ENCODE results near the gene NDUFA7. TPM values are rescaled to one million over a fixed set of nuclear protein-coding genes. Genes with fewer than 3 reads are reported as not detected.

The NDUFA7 gene
- total RNA-seq, 1 experiment from 2014 or later, result 73.0 TPM

DNA sequence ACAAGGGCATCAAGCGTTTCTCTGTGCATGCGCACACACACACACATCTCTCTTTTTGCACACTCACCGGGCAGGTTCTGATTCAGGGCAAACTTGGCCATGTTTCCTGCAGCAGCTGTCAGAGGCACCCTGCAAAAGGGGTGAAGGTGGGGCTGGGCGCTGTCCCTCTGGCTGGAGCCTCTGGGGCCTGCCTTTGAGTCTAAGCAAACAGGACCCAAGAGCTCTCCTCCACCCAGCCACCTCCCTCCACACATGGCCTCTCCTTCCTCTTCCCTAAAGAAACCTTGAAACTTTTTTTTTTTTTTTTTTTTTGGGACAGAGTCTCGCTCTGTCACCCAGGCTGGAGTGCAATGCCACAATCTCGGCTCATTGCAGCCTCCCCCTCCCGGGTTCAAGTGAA is 16.6 kb upstream of the NDUFA7 start:
- Mint-ChIP-seq H3K4me3 (0 out of 5 replicates have a peak overlapping the region, but pooled peaks of 1 of the 2 experiments have one; percentile 6), H3K27me3 (ENCODE audit: low read depth) (peaks cover 50% of the 10 kb centered on the region), H3K27ac (no peak overlapping the region; a peak in 1 of 7 replicates), H3K9me3 (no peaks in the 10 kb centered on the region; a peak in 1 of 5 replicates), H3K4me1 (peaks cover 17 to 21% of the 10 kb centered on the region in 2 experiments), H3K36me3 (ENCODE audit: insufficient read depth in 1 of 3, low read depth in 3 of 3) (peaks cover 0 to 2% (median 0%) of the 10 kb centered on the region in 3 experiments; a peak in 2 of 7 replicates)
- no peak overlapping the region for H3K27ac ChIP-seq (ENCODE audit: insufficient read length, low read depth, low read length)
- H3K4ac ChIP-seq (ENCODE audit: low read depth, low read length), result no peak overlapping the region
- no peaks in the 10 kb centered on the region for H4K20me1 ChIP-seq (ENCODE audit: control insufficient read depth, insufficient read depth, insufficient read length)
- H4K8ac ChIP-seq (replicated peaks; ENCODE audit: insufficient read length, low read depth, low read length), result no peak overlapping the region
- H3K27me3 ChIP-seq (ENCODE audit: insufficient read depth, low read length), result peaks cover 18% of the 10 kb centered on the region; the same call in 1 of the 2 replicates
- H3T11ph ChIP-seq (ENCODE audit: low read length), result no peak overlapping the region
- no peak overlapping the region for H2BK15ac ChIP-seq (ENCODE audit: low read depth, low read length)
- no peak overlapping the region for H2AFZ ChIP-seq (ENCODE audit: low read length)
- H3K9me3 ChIP-seq (ENCODE audit: control insufficient read depth, low read depth, low read length), result no peaks in the 10 kb centered on the region
- H3K14ac ChIP-seq (ENCODE audit: insufficient read depth, low read length), result no peak overlapping the region
- no peak overlapping the region for H3K23ac ChIP-seq (ENCODE audit: insufficient read length, low read depth, low read length)
- no CpG with 5 or more reads among the region's 7 CpGs for WGBS (ENCODE audit: extremely low coverage, insufficient read length, low lambda C conversion rate)
- H2AK5ac ChIP-seq (ENCODE audit: insufficient read length, low read length), result no peak overlapping the region
- no peak overlapping the region for H3K56ac ChIP-seq (ENCODE audit: insufficient read length, low read depth, low read length)
- H4K5ac ChIP-seq (ENCODE audit: insufficient read length, low read depth, low read length), result no peak overlapping the region
- no peak overlapping the region for H3K9ac ChIP-seq (ENCODE audit: extremely low read depth, insufficient read length, low read length)
- no peak overlapping the region for H2BK12ac ChIP-seq (ENCODE audit: insufficient read length, low read depth, low read length)
- no peaks in the 10 kb centered on the region for H3K79me2 ChIP-seq (ENCODE audit: insufficient read depth, low read length)
- H2BK20ac ChIP-seq (ENCODE audit: low read depth, low read length, poor library complexity, severe bottlenecking), result no peak overlapping the region
- no peak for DNase-seq
- H3K79me1 ChIP-seq (ENCODE audit: insufficient read depth, low read depth, low read length, poor library complexity, severe bottlenecking), result no peaks in the 10 kb centered on the region
- H3K18ac ChIP-seq (ENCODE audit: insufficient read length, low read depth, low read length), result no peak overlapping the region
- peaks cover 14% of the 10 kb centered on the region for H3K23me2 ChIP-seq (ENCODE audit: insufficient read length, low read depth, low read length, poor library complexity, severe bottlenecking)
- no peak overlapping the region for H4K91ac ChIP-seq (ENCODE audit: insufficient read length, low read depth, low read length)
- no peaks in the 10 kb centered on the region; the same call in 1 of the 2 replicates for H3K4me1 ChIP-seq (ENCODE audit: insufficient read depth, low read length)
- no peak overlapping the region for H2BK5ac ChIP-seq (ENCODE audit: insufficient read length, low read length)
- TF ChIP-seq, protein P1, sequence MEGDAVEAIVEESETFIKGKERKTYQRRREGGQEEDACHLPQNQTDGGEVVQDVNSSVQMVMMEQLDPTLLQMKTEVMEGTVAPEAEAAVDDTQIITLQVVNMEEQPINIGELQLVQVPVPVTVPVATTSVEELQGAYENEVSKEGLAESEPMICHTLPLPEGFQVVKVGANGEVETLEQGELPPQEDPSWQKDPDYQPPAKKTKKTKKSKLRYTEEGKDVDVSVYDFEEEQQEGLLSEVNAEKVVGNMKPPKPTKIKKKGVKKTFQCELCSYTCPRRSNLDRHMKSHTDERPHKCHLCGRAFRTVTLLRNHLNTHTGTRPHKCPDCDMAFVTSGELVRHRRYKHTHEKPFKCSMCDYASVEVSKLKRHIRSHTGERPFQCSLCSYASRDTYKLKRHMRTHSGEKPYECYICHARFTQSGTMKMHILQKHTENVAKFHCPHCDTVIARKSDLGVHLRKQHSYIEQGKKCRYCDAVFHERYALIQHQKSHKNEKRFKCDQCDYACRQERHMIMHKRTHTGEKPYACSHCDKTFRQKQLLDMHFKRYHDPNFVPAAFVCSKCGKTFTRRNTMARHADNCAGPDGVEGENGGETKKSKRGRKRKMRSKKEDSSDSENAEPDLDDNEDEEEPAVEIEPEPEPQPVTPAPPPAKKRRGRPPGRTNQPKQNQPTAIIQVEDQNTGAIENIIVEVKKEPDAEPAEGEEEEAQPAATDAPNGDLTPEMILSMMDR (conservative IDR thresholded peaks at IDR 0.05), result no peak
- H2BK120ac ChIP-seq (ENCODE audit: low read depth, low read length, poor library complexity, severe bottlenecking), result no peak overlapping the region
- H3K4me2 ChIP-seq (ENCODE audit: insufficient read depth, insufficient read length, low read length), result no peak overlapping the region
